HG02642 (cell line): ENCODE measurements around the gene DNAJB6.

ENCODE experiments used
- ATAC-seq: cut with Tn5 transposase; IDR thresholded peaks from one replicate; pipeline ENCODE4 v1.9.1; 2021; ENCODE audit warnings: mild to moderate bottlenecking; ENCODE audit not compliant: unreplicated experiment, poor library complexity

DNAJB6 gene

GRCh38 chr7:157461573-157462418 lies 125.0 kb downstream of the DNAJB6 start:
- no peak for ATAC-seq

DNA sequence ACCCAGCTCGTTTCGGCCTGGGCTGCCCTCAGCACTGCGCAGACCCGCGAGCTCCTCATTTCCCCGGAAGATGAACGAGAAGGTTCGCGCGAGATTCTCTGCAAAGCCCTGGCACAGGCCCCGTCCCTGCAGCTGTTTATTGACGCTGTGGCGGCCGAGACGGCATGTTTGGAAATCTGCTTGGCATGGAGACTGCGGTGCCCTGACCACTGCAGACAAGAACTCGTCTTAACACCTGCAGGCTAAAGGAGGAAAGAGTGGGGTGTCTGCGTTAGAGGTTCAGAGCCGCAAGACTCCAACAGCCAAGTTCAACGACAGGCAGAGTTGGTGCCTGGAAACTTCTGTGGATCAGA lies 125.6 kb downstream of the DNAJB6 start:
- ATAC-seq: no peak

- ATAC-seq: no peak
Measured at GRCh38 chr7:157462840-157463239, 126.0 kb downstream of the DNAJB6 start.

GRCh38 chr7:157463245-157463644 lies 126.4 kb downstream of the DNAJB6 start:
- no peak for ATAC-seq

DNA sequence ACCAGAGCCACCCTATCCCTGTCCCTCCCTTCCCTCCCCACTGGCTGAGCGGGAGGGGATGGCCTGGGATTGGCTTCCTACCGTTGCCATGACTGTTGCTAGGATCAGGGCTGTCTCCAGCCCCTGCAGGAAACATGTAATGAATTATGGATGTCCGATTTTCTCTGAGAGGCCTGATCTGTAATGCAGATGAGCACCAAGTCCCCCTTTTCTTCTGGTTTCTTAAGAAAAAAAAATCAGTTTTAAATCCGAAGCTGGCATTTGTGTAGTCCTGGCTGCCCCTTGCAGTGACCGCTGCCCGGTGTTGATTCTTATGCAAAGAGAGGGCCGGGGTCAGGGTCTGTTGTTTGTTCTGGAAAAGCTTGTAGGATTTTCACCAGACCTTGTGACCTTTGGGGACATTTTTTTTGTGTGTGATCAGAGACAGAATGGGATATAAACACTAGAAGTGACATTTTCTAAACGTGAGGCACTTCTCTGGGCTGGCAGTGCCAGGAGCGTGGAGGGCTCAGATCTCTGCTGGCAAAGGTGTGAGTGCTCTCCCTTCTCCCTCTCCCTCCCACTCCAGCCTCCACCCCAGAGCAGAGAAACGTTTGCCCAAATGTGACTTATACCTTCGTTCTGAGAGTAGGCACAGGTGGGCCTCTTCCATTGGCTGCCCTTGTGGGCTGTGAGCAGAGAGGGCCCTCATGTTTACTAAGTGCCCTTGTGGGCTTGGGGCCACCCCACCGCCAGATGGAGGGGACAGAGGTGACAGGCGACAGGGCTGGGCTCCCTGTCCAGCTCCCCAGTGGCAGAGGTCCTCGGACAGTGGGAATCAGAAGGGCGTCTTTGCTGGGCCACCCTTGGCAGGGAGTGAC lies 127.5 kb downstream of the DNAJB6 start:
- no peak for ATAC-seq

DNA sequence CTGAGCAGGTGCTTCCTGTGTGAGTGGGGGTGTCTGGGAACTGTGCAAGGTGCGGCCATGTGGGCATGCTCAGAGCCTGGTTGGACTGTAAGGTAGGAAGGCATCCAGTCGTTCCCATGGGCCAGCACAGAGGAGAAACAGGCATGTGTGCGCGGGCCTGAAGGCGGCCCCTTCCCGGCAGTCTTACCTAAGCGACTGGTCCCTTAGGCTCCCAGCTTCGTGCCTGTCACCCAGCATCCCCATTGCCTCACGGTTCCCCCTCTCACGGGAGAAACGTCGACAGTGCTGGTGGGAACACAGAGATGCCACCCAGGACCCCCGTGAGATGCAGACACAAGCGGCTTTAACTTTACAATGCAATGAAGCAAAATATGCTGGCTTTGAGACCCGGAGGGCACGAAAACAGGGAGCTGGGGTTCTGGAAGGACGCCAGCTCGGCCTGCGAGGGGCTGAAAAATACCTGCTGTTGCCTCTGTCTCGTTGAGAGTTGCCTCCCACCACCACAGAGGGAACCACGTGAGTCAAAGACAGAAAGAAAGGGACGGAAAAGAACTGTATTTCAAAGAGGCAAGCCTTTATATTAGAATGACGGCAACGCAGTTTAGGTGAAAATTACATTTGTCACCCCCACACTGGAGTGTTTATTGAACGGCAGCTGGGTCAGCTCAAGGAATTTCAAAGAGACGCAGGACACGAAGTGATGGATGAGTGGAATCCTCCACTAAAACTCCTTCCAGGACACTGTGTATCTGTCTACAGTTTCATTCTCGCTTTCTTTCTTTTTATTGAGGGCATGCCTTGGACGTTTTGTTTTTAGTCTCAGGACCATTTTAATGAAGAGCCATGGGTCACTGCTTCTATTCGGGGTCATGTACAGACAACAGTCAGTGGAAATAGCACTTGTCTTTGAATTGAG lies 128.4 kb downstream of the DNAJB6 start:
- no peak for ATAC-seq

DNA sequence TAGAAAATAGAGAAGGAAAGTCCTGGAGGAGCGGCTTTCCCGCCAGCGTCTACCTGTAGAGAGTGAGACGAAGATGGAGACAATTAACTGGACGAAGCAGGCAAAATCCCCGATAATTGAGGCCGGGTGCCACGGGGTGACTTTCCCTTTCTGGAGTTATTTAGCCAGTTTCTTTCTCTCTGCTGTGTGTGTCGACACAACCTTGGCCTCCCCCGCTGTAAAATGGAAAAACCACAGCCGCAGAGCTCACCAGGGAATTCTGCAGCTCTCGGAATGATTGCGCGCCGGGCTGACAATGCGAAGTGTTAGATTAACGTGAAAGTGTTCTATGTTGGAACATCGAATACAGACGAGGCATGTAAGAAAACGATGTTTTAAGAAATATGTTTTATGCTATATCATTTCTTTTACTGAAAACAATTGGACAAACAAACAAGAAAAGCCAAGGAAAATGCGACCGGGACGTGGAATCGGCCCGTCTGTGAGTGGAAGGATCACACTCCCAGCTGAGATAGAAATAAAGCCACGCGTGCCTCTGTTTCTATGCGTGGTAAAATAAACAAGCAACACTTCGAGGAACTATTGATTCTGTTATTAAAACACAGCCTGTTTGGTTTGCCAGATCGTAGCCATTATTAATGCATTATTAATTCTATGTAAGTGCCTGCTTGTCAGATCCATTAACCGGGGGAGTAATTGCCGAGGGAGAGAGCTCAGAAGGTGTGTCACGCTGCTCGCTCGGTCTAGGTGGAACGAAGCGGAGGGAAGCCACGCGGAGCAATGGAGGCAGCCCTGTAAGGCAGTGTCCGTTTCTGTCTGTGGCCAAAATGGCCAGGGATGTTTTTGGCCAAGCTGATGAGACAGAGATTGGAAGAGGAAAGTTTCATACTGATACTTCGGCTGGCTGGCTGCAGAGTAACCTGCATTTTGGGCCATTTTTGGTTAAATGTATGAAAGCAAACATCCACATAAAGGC lies 129.4 kb downstream of the DNAJB6 start:
- ATAC-seq: no peak

DNA sequence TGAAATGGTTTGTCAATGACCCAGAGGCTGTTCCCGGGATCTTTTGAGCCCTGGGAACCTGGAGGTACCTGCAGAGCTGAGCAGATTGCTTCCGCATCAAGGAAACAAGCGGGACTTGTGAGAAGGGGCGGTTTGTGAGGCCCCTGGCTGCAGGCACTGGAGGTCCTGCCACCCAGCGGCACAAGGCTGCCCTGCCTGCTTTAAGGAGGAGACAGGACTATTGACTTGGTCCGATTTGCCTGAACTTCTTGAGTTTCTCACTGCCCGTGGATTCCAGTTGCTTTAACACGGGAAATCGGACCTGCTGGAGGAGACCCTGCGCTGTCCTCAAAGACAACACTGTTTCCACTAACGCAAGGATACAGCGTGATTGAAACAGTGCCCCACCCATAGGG lies 130.1 kb downstream of the DNAJB6 start:
- no peak for ATAC-seq
